ENCODE results near the gene EPHB4. TPM values are rescaled to one million over a fixed set of nuclear protein-coding genes. Genes with fewer than 3 reads are reported as not detected.
A peak's percentile ranks its signal among the peaks of the same experiment; 100 is the strongest.

EPHB4 gene
- total and polyA plus RNA-seq, 9 donors = 24.4 to 119 (median 76.8) TPM

DNA sequence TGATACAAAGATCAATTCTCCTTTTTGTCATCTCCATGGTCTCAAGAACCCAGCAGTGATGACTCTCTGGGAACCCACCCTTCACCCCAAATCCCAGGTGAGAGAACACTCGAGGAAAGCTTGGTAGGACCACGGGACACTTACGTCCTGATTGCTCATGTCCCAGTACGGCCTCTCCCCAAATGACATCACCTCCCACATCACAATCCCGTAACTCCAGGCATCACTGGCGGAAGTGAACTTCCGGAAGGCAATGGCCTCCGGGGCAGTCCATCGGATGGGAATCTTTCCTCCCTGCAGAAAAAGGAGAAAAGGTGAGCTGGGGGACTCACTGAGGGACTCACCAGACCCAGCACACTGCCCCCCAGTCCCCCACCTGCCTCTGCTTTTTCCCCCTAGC lies 21.0 kb downstream of the EPHB4 start:
- Histone ChIP-seq H3K9me3 (no peaks in the 10 kb centered on the region), H3K27me3 (no peaks in the 10 kb centered on the region), H3K27ac (no peak overlapping the region), H3K4me1 (ENCODE audit: insufficient read depth) (peaks cover 28% of the 10 kb centered on the region), H3K4me3 (no peak overlapping the region), H3K36me3 (no peaks in the 10 kb centered on the region)
- no peak for DNase-seq
- intact Hi-C loops (cut with DNase I) = loop anchor here in 1 of 4 donors (10.0 kb wide), 1 partner anchor 49 kb away; the partner anchor contains the start of gene SLC12A9
- TF ChIP-seq POLR2A (IDR thresholded peaks at IDR 0.05) (no peak), EP300 (IDR thresholded peaks at IDR 0.05) (no peak)
- TF ChIP-seq, protein P1, sequence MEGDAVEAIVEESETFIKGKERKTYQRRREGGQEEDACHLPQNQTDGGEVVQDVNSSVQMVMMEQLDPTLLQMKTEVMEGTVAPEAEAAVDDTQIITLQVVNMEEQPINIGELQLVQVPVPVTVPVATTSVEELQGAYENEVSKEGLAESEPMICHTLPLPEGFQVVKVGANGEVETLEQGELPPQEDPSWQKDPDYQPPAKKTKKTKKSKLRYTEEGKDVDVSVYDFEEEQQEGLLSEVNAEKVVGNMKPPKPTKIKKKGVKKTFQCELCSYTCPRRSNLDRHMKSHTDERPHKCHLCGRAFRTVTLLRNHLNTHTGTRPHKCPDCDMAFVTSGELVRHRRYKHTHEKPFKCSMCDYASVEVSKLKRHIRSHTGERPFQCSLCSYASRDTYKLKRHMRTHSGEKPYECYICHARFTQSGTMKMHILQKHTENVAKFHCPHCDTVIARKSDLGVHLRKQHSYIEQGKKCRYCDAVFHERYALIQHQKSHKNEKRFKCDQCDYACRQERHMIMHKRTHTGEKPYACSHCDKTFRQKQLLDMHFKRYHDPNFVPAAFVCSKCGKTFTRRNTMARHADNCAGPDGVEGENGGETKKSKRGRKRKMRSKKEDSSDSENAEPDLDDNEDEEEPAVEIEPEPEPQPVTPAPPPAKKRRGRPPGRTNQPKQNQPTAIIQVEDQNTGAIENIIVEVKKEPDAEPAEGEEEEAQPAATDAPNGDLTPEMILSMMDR (IDR thresholded peaks at IDR 0.05) = no peak
- 91 to 94% (median 91%) methylated on average over 9 of the region's 9 CpGs for WGBS, 3 donors

DNA sequence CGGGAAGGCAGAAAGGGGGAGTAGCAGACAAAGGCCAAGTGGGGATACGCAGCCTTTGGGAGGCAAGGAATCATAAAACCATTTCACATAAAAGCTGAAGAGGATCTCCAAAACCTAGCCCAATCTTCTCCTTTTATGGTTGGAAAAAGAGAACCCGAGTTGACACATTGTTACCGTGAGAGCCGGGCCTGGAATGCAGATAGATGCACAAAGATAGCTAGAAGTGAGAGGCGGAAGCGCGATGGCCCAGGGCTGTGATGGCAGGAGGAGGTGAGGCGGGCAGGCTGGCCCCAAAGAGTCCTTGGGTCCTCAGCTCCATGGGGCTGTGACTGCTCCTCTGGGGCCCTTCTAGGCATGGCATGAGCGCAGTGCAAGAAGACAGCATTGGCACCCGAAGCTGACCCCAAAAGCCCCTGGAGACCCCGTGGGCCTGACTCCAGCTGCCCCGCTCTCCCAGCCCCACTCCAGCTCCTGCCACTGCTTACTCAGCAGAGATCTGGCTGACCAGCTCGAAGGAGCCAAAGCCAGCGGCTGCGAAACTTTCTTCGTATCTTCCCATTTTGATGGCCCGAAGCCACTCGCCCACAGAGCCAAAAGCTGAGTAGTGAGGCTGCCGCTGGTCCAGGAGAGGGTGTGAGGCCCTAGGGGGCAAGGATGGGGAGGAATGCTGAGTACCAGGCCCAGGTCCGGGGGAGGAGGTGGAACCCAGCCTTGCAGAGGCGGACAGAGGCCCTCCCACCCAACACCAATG lies 22.5 kb downstream of the EPHB4 start:
- H3K9me3 ChIP-seq = no peaks in the 10 kb centered on the region
- DNase-seq = peak in 2 of 5 donors; percentile 43 to 50
- no peaks in the 10 kb centered on the region for H3K27me3 ChIP-seq
- intact Hi-C loops (cut with DNase I) = loop anchor here in 3 of 4 donors (5.0 to 10.0 kb wide), 2 partner anchors 32 to 50 kb away; partner anchors contain the start of gene SLC12A9 (in 1 of the 3)
- TF ChIP-seq EP300 (IDR thresholded peaks at IDR 0.05) (no peak), POLR2A (IDR thresholded peaks at IDR 0.05) (no peak)
- H3K4me1 ChIP-seq (ENCODE audit: insufficient read depth) = peaks cover 31% of the 10 kb centered on the region
- H3K36me3 ChIP-seq = no peaks in the 10 kb centered on the region
- peak overlapping the region in 1 of 2 donors; percentile 91 for H3K27ac ChIP-seq
- 87 to 89% (median 88%) methylated on average over 22 of the region's 22 CpGs for WGBS, 3 donors
- no peak overlapping the region for H3K4me3 ChIP-seq

DNA sequence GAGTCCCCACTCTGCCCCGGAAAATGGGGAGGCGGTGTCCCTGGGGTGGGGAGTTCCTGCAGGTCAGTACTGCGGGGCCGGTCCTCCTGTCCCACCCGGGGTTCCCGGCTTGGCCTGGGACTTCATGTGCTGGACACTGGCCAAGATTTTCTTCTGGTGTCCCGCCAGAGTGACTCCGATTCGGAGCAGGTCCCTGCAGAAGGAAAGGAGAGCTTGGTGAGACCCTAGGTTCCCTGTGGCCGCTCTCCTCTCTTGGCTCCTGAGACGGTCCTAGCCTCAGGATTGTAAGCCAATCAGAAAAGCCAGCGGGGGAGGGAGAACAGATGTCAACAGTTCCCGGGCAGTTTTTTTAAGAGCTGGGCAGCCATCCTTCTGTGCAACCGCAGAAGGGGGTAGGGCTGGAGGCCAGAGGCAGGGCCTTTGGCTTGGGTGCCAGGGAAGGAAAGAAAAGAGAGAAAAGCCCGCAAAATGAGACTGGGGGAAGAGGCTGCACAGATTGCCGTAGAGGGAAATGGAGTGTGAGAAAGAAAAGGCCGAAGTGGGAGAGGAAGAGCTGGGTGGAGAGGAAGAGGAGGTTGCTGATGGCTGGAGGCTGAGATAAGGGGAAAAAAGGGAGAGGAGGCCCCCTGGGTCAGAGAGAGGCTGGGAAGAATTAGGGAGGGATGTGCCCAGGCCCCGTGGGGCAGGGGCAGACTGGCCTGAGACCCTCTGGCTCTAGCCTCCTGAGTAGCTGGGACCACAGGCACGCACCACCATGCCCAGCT lies 23.7 kb downstream of the EPHB4 start:
- peak overlapping the region; percentile 49 to 91 for H3K27ac ChIP-seq
- intact Hi-C loops (cut with DNase I) = loop anchor here in 3 of 4 donors (5.0 to 10.0 kb wide), 2 partner anchors 34 to 51 kb away; partner anchors contain the start of gene SLC12A9 (in 1 of the 3)
- H3K36me3 ChIP-seq = no peaks in the 10 kb centered on the region

DNA sequence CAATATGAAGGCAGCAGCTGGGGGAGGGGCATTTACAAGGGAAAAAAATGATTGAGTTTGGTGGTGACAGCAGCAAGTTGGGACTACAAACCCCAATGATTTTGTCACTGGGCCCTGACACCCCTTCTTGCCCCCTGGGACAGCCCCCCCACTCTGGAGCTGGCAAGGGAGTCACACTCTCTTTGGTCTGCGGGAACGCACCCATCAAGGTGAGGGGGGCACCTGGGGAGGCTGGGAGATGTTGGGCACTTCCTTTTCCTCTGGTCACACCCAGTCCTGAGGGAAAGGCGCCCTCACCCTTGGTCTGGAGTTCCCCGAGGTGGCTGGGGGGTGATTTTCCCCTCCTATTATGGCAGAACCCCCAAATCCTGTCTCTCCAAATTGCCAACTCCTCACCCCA lies 24.4 kb downstream of the EPHB4 start:
- no peak for TF ChIP-seq POLR2A (IDR thresholded peaks at IDR 0.05)
- no peak for TF ChIP-seq EP300 (IDR thresholded peaks at IDR 0.05)
- TF ChIP-seq, protein P1 (IDR thresholded peaks at IDR 0.05) = no peak
- DNase-seq = peak; percentile 46 to 69 (median 65)
- H3K27me3 ChIP-seq = no peaks in the 10 kb centered on the region
- H3K9me3 ChIP-seq = no peaks in the 10 kb centered on the region
- WGBS, 3 donors = 63 to 69% (median 63%) methylated on average over 4 of the region's 4 CpGs
- H3K36me3 ChIP-seq = no peaks in the 10 kb centered on the region
- intact Hi-C loops (cut with DNase I) = loop anchor here in 3 of 4 donors (5.0 to 10.0 kb wide), 2 partner anchors 34 to 52 kb away; partner anchors contain the start of gene SLC12A9 (in 1 of the 3)
- H3K4me3 ChIP-seq = no peak overlapping the region
- H3K4me1 ChIP-seq (ENCODE audit: insufficient read depth) = peaks cover 19% of the 10 kb centered on the region
- H3K27ac ChIP-seq = peak overlapping the region; percentile 49 to 91

More for the DNA sequence above, 23.7 kb downstream of the EPHB4 start:
- Histone ChIP-seq H3K4me3 (no peak overlapping the region), H3K9me3 (no peaks in the 10 kb centered on the region), H3K4me1 (ENCODE audit: insufficient read depth) (peaks cover 23% of the 10 kb centered on the region), H3K27me3 (no peaks in the 10 kb centered on the region)
- TF ChIP-seq EP300 (IDR thresholded peaks at IDR 0.05) = no peak
- TF ChIP-seq POLR2A (IDR thresholded peaks at IDR 0.05) = no peak
- TF ChIP-seq, protein P1 (IDR thresholded peaks at IDR 0.05) = no peak
- WGBS, 3 donors = 12 to 16% (median 16%) methylated on average over 18 to 19 of the region's 19 CpGs
- peak; percentile 84 to 91 (median 87) for DNase-seq

All from ovary (tissue), 9 donors.